NB4 (cell line): ENCODE results near the gene COL11A1.

Source experiments
- DNase-seq: peaks from one replicate; pipeline ENCODE4 v3.0.0; 2010; ENCODE audit warnings: low read depth
- H3K4me3 ChIP-seq: one replicate; pipeline ENCODE4 v1.5.1; 2011; ENCODE audit warnings: mild to moderate bottlenecking, low read depth, low read length, moderate library complexity
- CTCF ChIP-seq: IDR thresholded peaks from one replicate; pipeline ENCODE4 v1.5.1; 2012; ENCODE audit warnings: low read depth, low read length
- MAX ChIP-seq: IDR thresholded peaks from 2 replicates; pipeline ENCODE4 v1.6.1; 2011; ENCODE audit warnings: low read depth, low read length
- MYC ChIP-seq: IDR thresholded peaks from 2 replicates; pipeline ENCODE4 v1.6.1; 2011; ENCODE audit warnings: low read depth, low read length
- POLR2A ChIP-seq: IDR thresholded peaks from 2 replicates; pipeline ENCODE4 v1.6.1; 2011; ENCODE audit warnings: mild to moderate bottlenecking; ENCODE audit not compliant: insufficient read length; ENCODE audit errors: extremely low read depth

The COL11A1 gene

GRCh38 chr1:103112546-103112945 is 4.2 kb upstream of the COL11A1 start:
- TF ChIP-seq MYC (no peak), POLR2A (no peak), MAX (no peak), CTCF (no peak)
- H3K4me3 ChIP-seq = no peak overlapping the region
- no peak for DNase-seq

- TF ChIP-seq MYC (no peak), POLR2A (no peak), MAX (no peak), CTCF (no peak)
- no peak overlapping the region for H3K4me3 ChIP-seq
- no peak for DNase-seq
Measured at GRCh38 chr1:103111926-103112325, 3.6 kb upstream of the COL11A1 start.

- H3K4me3 ChIP-seq = no peak overlapping the region
- DNase-seq = no peak
- TF ChIP-seq MAX (no peak), POLR2A (no peak), MYC (no peak), CTCF (no peak)
Measured at GRCh38 chr1:103110701-103111100, 2.4 kb upstream of the COL11A1 start.

- no peak for DNase-seq
- no peak for TF ChIP-seq CTCF
- TF ChIP-seq POLR2A = no peak
- no peak for TF ChIP-seq MYC
- TF ChIP-seq MAX = no peak
- no peak overlapping the region for H3K4me3 ChIP-seq
Measured at GRCh38 chr1:103109311-103109920, 1.1 kb upstream of the COL11A1 start.

GRCh38 chr1:103107741-103108375 is 464 bp downstream of the COL11A1 start:
- TF ChIP-seq MYC (no peak), CTCF (no peak), POLR2A (no peak), MAX (no peak)

More at GRCh38 chr1:103107741-103108375, 464 bp downstream of the COL11A1 start:
- H3K4me3 ChIP-seq = no peak overlapping the region
- no peak for DNase-seq
